H1 (cell line): ENCODE data around the gene APLP2. TPM values are rescaled to one million over a fixed set of nuclear protein-coding genes. Genes with fewer than 3 reads are reported as not detected.

Source experiments
- polyA plus RNA-seq, 7 experiments: library from polyadenylated mRNA; depleted of rRNA in 3 of 7; stranded (reverse) in 5 of 7; unstranded in 2 of 7; fragments of >200 nt in 5 of 7; fragments of 200-250 nt in 2 of 7; gene quantifications; 1 replicate in 5 of 7; 2 replicates in 1 of 7; 4 replicates in 1 of 7; pipeline versions ENCODE4 v1.2.1 to v1.2.3, GENCODE V29; 2011 to 2013; ENCODE audit warnings: missing spikeins in 2 of 7, mixed read lengths in 2 of 7
- small RNA-seq: library from polyadenylated mRNA; stranded (forward); fragments of <200 nt; extraction: miRNeasy Mini kit (QIAGEN cat#:217004); gene quantifications from one replicate; pipeline ENCODE3, GENCODE V24; 2013; ENCODE audit not compliant: insufficient read depth
- total RNA-seq: library from RNA; stranded (reverse); fragmentation: NEBNext Ultra II Directional; extraction: Animal tissue kit (Norgen Biotek cat#: 25700); gene quantifications from 2 replicates; pipeline ENCODE4 v1.2.1, GENCODE V29; 2021

APLP2 gene
- total and polyA plus RNA-seq, 2 of the 8 experiments (the other 6 are each of a cell fraction or from before 2014, with no cell fraction given), result 222 to 315 TPM

Small RNAs within 50 kb of the gene (small RNA-seq; reads per million reads assigned to genes)
- gene RF00015 (not detected), gene RPL34P21 (not detected)

Other genes starting within 250 kb of the APLP2 start
- 27.9 and 31.0 TPM in 2 replicates for gene NFRKB, start 174.3 kb upstream of the APLP2 start, total RNA-seq
- gene NFRKB, start 174.3 kb upstream of the APLP2 start, polyA plus RNA-seq (2011; rRNA removed), result 17.0 and 22.2 TPM in 2 replicates
- gene PRDM10, start 67.1 kb upstream of the APLP2 start, total RNA-seq, result 16.0 and 19.2 TPM in 2 replicates
- gene PRDM10, start 67.1 kb upstream of the APLP2 start, polyA plus RNA-seq (2011; rRNA removed), result 15.5 and 20.8 TPM in 2 replicates
- gene ST14, start 89.9 kb downstream of the APLP2 start, total RNA-seq, result 22.4 and 25.7 TPM in 2 replicates
- gene ST14, start 89.9 kb downstream of the APLP2 start, polyA plus RNA-seq (2011; rRNA removed), result 24.9 and 31.8 TPM in 2 replicates
- 146 and 158 TPM in 2 replicates for gene ZBTB44, start 245.0 kb downstream of the APLP2 start, total RNA-seq
- 32.8 and 37.2 TPM in 2 replicates for gene ZBTB44, start 245.0 kb downstream of the APLP2 start, polyA plus RNA-seq (2011; rRNA removed)